Measurements from ENCODE around the gene BCL2L1. TPM values are rescaled to one million over a fixed set of nuclear protein-coding genes. Genes with fewer than 3 reads are reported as not detected.

BCL2L1 gene
- total RNA-seq, 6 experiments from 2014 or later = 111 to 122 (median 117) TPM

- no peak for DNase-seq
- Mint-ChIP-seq H3K36me3 (ENCODE audit: low read depth) (peaks cover 43% of the 10 kb centered on the region), H3K9me3 (no peaks in the 10 kb centered on the region), H3K4me3 (no peak overlapping the region), H3K4me1 (ENCODE audit: low read depth) (peaks cover 54% of the 10 kb centered on the region), H3K27ac (peak overlapping the region; percentile 22), H3K27me3 (ENCODE audit: insufficient read depth) (no peaks in the 10 kb centered on the region; the same call in 1 of the 2 replicates)
- no peak for TF ChIP-seq CTCF (IDR thresholded peaks at IDR 0.05)
Observed at GRCh38 chr20:31682927-31683326, 39.7 kb downstream of the BCL2L1 start.

- no peak for TF ChIP-seq CTCF (IDR thresholded peaks at IDR 0.05)
- Mint-ChIP-seq H3K36me3 (ENCODE audit: low read depth) (peaks cover 48% of the 10 kb centered on the region), H3K27me3 (ENCODE audit: insufficient read depth) (no peaks in the 10 kb centered on the region; the same call in none of the 2 replicates), H3K27ac (no peak overlapping the region), H3K4me1 (ENCODE audit: low read depth) (peaks cover 60% of the 10 kb centered on the region), H3K9me3 (no peaks in the 10 kb centered on the region), H3K4me3 (no peak overlapping the region)
- no peak for DNase-seq
Observed at GRCh38 chr20:31682352-31682751, 40.3 kb downstream of the BCL2L1 start.

GRCh38 chr20:31681769-31682168 lies 40.9 kb downstream of the BCL2L1 start:
- Mint-ChIP-seq H3K27me3 (ENCODE audit: insufficient read depth) (peaks cover 1% of the 10 kb centered on the region), H3K4me1 (ENCODE audit: low read depth) (peaks cover 64% of the 10 kb centered on the region), H3K27ac (0 out of 2 replicates have a peak overlapping the region, but pooled peaks have one; percentile 74), H3K4me3 (no peak overlapping the region), H3K36me3 (ENCODE audit: low read depth) (peaks cover 47% of the 10 kb centered on the region), H3K9me3 (no peaks in the 10 kb centered on the region)
- TF ChIP-seq CTCF (IDR thresholded peaks at IDR 0.05) = no peak
- no peak for DNase-seq

- Mint-ChIP-seq H3K27ac (peak overlapping the region; percentile 74), H3K4me3 (no peak overlapping the region; the same call in 1 of the 2 replicates), H3K4me1 (ENCODE audit: low read depth) (peaks cover 69% of the 10 kb centered on the region), H3K36me3 (ENCODE audit: low read depth) (peaks cover 50% of the 10 kb centered on the region), H3K9me3 (no peaks in the 10 kb centered on the region), H3K27me3 (ENCODE audit: insufficient read depth) (peaks cover 7% of the 10 kb centered on the region)
- DNase-seq = no peak
- TF ChIP-seq CTCF (IDR thresholded peaks at IDR 0.05) = no peak
Observed at GRCh38 chr20:31681128-31681727, 41.4 kb downstream of the BCL2L1 start.

GRCh38 chr20:31680286-31681127 lies 42.2 kb downstream of the BCL2L1 start:
- H3K4me3 Mint-ChIP-seq = peak overlapping the region; percentile 26; the same call in 1 of the 2 replicates
- H3K36me3 Mint-ChIP-seq (ENCODE audit: low read depth) = peaks cover 57% of the 10 kb centered on the region
- H3K9me3 Mint-ChIP-seq = no peaks in the 10 kb centered on the region
- no peak for TF ChIP-seq CTCF (IDR thresholded peaks at IDR 0.05)
- H3K27ac Mint-ChIP-seq = peak overlapping the region; percentile 74
- H3K27me3 Mint-ChIP-seq (ENCODE audit: insufficient read depth) = peaks cover 7% of the 10 kb centered on the region
- H3K4me1 Mint-ChIP-seq (ENCODE audit: low read depth) = peaks cover 76% of the 10 kb centered on the region
- no peak for DNase-seq

Data from HFFc6 (cell line).